ENCODE results near the gene OR2A7. TPM values are rescaled to one million over a fixed set of nuclear protein-coding genes. Genes with fewer than 3 reads are reported as not detected.
"Not testable (repeated sequence)": the region's sequence is repeated elsewhere in the genome, so short reads cannot be mapped to it uniquely, and the experiment has no call there.

The OR2A7 gene
- total RNA-seq, 1 donor from 2014 or later, result 0.64 TPM

DNA sequence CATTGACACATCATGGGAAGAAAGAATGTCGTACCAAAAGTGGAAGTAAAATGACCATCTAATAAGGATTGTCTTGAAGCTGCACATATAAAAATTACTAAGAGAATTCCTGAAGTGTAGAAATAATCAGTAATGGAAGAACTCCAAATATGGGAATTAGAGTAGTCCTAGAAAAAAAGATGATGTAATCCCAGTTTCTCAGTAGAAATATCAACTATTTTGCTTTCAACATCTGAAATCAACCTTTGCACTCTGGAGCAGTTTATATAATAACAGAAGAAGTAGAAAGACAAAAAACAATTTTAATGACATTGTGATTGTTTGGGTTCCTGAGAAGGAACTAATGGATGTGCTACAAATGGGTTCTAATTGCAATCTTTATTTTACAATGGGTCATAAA lies 31.6 kb downstream of the OR2A7 start:
- H3K4me1 ChIP-seq (ENCODE audit: insufficient read depth, low read length); H3K27ac ChIP-seq (ENCODE audit: low read depth, low read length); H2AFZ ChIP-seq (ENCODE audit: low read depth, low read length); H3K27me3 Mint-ChIP-seq (ENCODE audit: low read depth, unreplicated experiment); H3K4me3 Mint-ChIP-seq (ENCODE audit: unreplicated experiment); H3K27ac Mint-ChIP-seq (ENCODE audit: unreplicated experiment); H3K79me2 ChIP-seq (ENCODE audit: insufficient read depth, low read length); H3K4me1 Mint-ChIP-seq (ENCODE audit: low read depth, unreplicated experiment); H3K36me3 ChIP-seq (ENCODE audit: insufficient read depth, low read length); H3K36me3 Mint-ChIP-seq (ENCODE audit: low read depth, unreplicated experiment); H3K4me2 ChIP-seq (ENCODE audit: low read length); H3K9ac ChIP-seq (ENCODE audit: low read length); DNase-seq (ENCODE audit: low read depth); H3K9me3 ChIP-seq (ENCODE audit: insufficient read depth, low read depth, low read length); H3K9me3 Mint-ChIP-seq (ENCODE audit: unreplicated experiment); FAIRE-seq; H4K20me1 ChIP-seq (ENCODE audit: insufficient read depth, low read length); H3K4me3 ChIP-seq (ENCODE audit: insufficient read depth, low read depth, low read length); H3K27me3 ChIP-seq (ENCODE audit: insufficient read depth, low read length): not testable (repeated sequence)

- not testable (repeated sequence) for H3K27ac Mint-ChIP-seq (ENCODE audit: unreplicated experiment); FAIRE-seq; H3K9ac ChIP-seq (ENCODE audit: low read length); H3K4me1 ChIP-seq (ENCODE audit: insufficient read depth, low read length); H3K27ac ChIP-seq (ENCODE audit: low read depth, low read length); H3K36me3 Mint-ChIP-seq (ENCODE audit: low read depth, unreplicated experiment); H3K4me3 Mint-ChIP-seq (ENCODE audit: unreplicated experiment); H3K4me1 Mint-ChIP-seq (ENCODE audit: low read depth, unreplicated experiment); H3K27me3 Mint-ChIP-seq (ENCODE audit: low read depth, unreplicated experiment); H2AFZ ChIP-seq (ENCODE audit: low read depth, low read length); H3K9me3 Mint-ChIP-seq (ENCODE audit: unreplicated experiment); H3K4me2 ChIP-seq (ENCODE audit: low read length); H4K20me1 ChIP-seq (ENCODE audit: insufficient read depth, low read length); H3K27me3 ChIP-seq (ENCODE audit: insufficient read depth, low read length); H3K9me3 ChIP-seq (ENCODE audit: insufficient read depth, low read depth, low read length); H3K4me3 ChIP-seq (ENCODE audit: insufficient read depth, low read depth, low read length); H3K36me3 ChIP-seq (ENCODE audit: insufficient read depth, low read length); DNase-seq (ENCODE audit: low read depth); H3K79me2 ChIP-seq (ENCODE audit: insufficient read depth, low read length)
Observed at GRCh38 chr7:144231027-144231426, 33.6 kb downstream of the OR2A7 start.

- not testable (repeated sequence) for H3K79me2 ChIP-seq (ENCODE audit: insufficient read depth, low read length); FAIRE-seq; H3K9ac ChIP-seq (ENCODE audit: low read length); H3K36me3 Mint-ChIP-seq (ENCODE audit: low read depth, unreplicated experiment); H3K4me1 ChIP-seq (ENCODE audit: insufficient read depth, low read length); H3K27ac ChIP-seq (ENCODE audit: low read depth, low read length); H3K27ac Mint-ChIP-seq (ENCODE audit: unreplicated experiment); H3K4me2 ChIP-seq (ENCODE audit: low read length); H4K20me1 ChIP-seq (ENCODE audit: insufficient read depth, low read length); DNase-seq (ENCODE audit: low read depth); H3K4me3 Mint-ChIP-seq (ENCODE audit: unreplicated experiment); H3K9me3 Mint-ChIP-seq (ENCODE audit: unreplicated experiment); H3K4me1 Mint-ChIP-seq (ENCODE audit: low read depth, unreplicated experiment); H3K27me3 ChIP-seq (ENCODE audit: insufficient read depth, low read length); H3K9me3 ChIP-seq (ENCODE audit: insufficient read depth, low read depth, low read length); H2AFZ ChIP-seq (ENCODE audit: low read depth, low read length); H3K36me3 ChIP-seq (ENCODE audit: insufficient read depth, low read length); H3K27me3 Mint-ChIP-seq (ENCODE audit: low read depth, unreplicated experiment); H3K4me3 ChIP-seq (ENCODE audit: insufficient read depth, low read depth, low read length)
Observed at GRCh38 chr7:144228810-144229209, 35.8 kb downstream of the OR2A7 start.

GRCh38 chr7:144226866-144227265 lies 37.7 kb downstream of the OR2A7 start:
- not testable (repeated sequence) for H3K36me3 ChIP-seq (ENCODE audit: insufficient read depth, low read length); H3K4me1 ChIP-seq (ENCODE audit: insufficient read depth, low read length); H3K36me3 Mint-ChIP-seq (ENCODE audit: low read depth, unreplicated experiment); H3K4me3 Mint-ChIP-seq (ENCODE audit: unreplicated experiment); H3K27ac Mint-ChIP-seq (ENCODE audit: unreplicated experiment); H3K27me3 ChIP-seq (ENCODE audit: insufficient read depth, low read length); H3K27ac ChIP-seq (ENCODE audit: low read depth, low read length); H3K79me2 ChIP-seq (ENCODE audit: insufficient read depth, low read length); H3K27me3 Mint-ChIP-seq (ENCODE audit: low read depth, unreplicated experiment); H3K4me3 ChIP-seq (ENCODE audit: insufficient read depth, low read depth, low read length); H3K9me3 Mint-ChIP-seq (ENCODE audit: unreplicated experiment); H3K4me2 ChIP-seq (ENCODE audit: low read length); DNase-seq (ENCODE audit: low read depth); H2AFZ ChIP-seq (ENCODE audit: low read depth, low read length); H4K20me1 ChIP-seq (ENCODE audit: insufficient read depth, low read length); H3K9me3 ChIP-seq (ENCODE audit: insufficient read depth, low read depth, low read length); FAIRE-seq; H3K9ac ChIP-seq (ENCODE audit: low read length); H3K4me1 Mint-ChIP-seq (ENCODE audit: low read depth, unreplicated experiment)

DNA sequence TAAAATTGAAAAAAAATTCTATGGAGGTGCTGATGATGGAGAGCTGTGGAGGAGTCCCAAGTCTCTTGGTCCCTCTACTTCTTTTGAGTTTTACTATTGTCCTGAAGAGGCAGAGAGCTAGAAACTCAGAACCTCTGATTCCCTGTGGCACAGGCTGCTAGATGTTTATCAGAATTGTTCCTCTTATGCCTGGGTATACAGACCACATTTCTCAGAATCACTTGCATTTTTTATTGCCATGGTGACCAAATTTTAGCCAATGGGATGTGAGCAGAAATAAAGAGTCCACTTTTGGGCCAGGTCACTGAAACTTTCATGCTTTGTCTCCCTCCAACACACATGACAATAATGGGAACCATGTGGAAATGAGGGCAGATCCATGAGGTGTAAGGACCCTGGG lies 40.9 kb downstream of the OR2A7 start:
- not testable (repeated sequence) for H3K36me3 ChIP-seq (ENCODE audit: insufficient read depth, low read length); H3K4me3 ChIP-seq (ENCODE audit: insufficient read depth, low read depth, low read length); H3K27me3 ChIP-seq (ENCODE audit: insufficient read depth, low read length); DNase-seq (ENCODE audit: low read depth); H3K27ac ChIP-seq (ENCODE audit: low read depth, low read length); H3K4me1 Mint-ChIP-seq (ENCODE audit: low read depth, unreplicated experiment); H4K20me1 ChIP-seq (ENCODE audit: insufficient read depth, low read length); H2AFZ ChIP-seq (ENCODE audit: low read depth, low read length); H3K4me2 ChIP-seq (ENCODE audit: low read length); H3K27me3 Mint-ChIP-seq (ENCODE audit: low read depth, unreplicated experiment); H3K27ac Mint-ChIP-seq (ENCODE audit: unreplicated experiment); FAIRE-seq; H3K9me3 Mint-ChIP-seq (ENCODE audit: unreplicated experiment); H3K36me3 Mint-ChIP-seq (ENCODE audit: low read depth, unreplicated experiment); H3K4me3 Mint-ChIP-seq (ENCODE audit: unreplicated experiment); H3K9me3 ChIP-seq (ENCODE audit: insufficient read depth, low read depth, low read length); H3K9ac ChIP-seq (ENCODE audit: low read length); H3K4me1 ChIP-seq (ENCODE audit: insufficient read depth, low read length); H3K79me2 ChIP-seq (ENCODE audit: insufficient read depth, low read length)

DNA sequence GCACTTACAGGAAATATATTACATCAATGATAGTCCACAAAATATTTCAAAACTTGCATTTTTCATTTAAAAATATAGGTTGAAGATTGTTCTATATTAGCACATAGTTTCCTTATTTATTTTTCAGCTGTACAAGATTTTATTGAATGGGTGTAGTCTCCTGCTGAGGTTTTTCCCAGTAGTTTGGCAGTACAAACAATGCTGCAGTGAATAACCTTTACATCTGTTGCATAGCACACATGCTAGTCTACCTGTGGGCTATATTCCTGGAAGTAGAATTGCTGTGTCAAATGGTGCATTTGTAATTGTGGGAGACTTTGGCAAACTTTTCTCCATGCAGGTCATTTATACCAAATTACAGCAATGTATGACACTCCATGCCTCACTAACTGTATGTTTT lies 44.1 kb downstream of the OR2A7 start:
- not testable (repeated sequence) for H3K9me3 ChIP-seq (ENCODE audit: insufficient read depth, low read depth, low read length); FAIRE-seq; H3K36me3 ChIP-seq (ENCODE audit: insufficient read depth, low read length); H3K27ac Mint-ChIP-seq (ENCODE audit: unreplicated experiment); H3K79me2 ChIP-seq (ENCODE audit: insufficient read depth, low read length); H2AFZ ChIP-seq (ENCODE audit: low read depth, low read length); H3K27me3 ChIP-seq (ENCODE audit: insufficient read depth, low read length); H3K9me3 Mint-ChIP-seq (ENCODE audit: unreplicated experiment); H3K27ac ChIP-seq (ENCODE audit: low read depth, low read length); H3K27me3 Mint-ChIP-seq (ENCODE audit: low read depth, unreplicated experiment); H3K4me2 ChIP-seq (ENCODE audit: low read length); H3K9ac ChIP-seq (ENCODE audit: low read length); H4K20me1 ChIP-seq (ENCODE audit: insufficient read depth, low read length); H3K4me3 ChIP-seq (ENCODE audit: insufficient read depth, low read depth, low read length); H3K4me1 Mint-ChIP-seq (ENCODE audit: low read depth, unreplicated experiment); DNase-seq (ENCODE audit: low read depth); H3K4me1 ChIP-seq (ENCODE audit: insufficient read depth, low read length); H3K36me3 Mint-ChIP-seq (ENCODE audit: low read depth, unreplicated experiment); H3K4me3 Mint-ChIP-seq (ENCODE audit: unreplicated experiment)

Measured in astrocyte (in vitro differentiated cells and primary cell).